SH-SY5Y (cell line): ENCODE results near the gene RXRA.

ENCODE experiments used
- GATA2 ChIP-seq: IDR thresholded peaks from 2 replicates; pipeline ENCODE4 v1.6.1; 2011; ENCODE audit warnings: mild to moderate bottlenecking, low read depth, low read length
- GATA3 ChIP-seq: IDR thresholded peaks from 2 replicates; pipeline ENCODE4 v1.6.1; 2011; ENCODE audit warnings: low read depth, mild to moderate bottlenecking, low read length, moderate library complexity

DNA sequence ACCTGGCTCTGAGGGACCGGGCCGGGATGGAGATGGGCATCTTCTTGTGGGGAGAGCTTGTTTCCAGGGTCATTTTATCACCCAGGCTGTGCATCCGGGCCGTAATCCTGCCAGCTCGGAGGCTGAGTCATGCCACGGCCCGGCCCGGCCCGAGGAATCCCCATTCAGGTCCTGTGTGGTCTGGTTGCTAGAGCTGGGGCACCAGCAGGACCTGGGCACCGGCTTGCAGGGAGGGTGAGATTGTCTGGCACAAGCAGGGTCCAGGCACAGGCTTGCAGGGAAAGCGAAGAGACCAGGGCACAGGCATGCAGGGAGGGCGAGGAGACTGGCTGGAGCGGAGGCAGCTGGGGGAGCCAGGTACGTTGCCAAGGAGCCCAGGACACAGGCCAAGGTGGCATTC, 106.8 kb downstream of the RXRA start:
- TF ChIP-seq GATA3, result no peak
- no peak for TF ChIP-seq GATA2
